Panc1 (cell line): Measurements from ENCODE around the gene TAF6L. TPM values are rescaled to one million over a fixed set of nuclear protein-coding genes. Genes with fewer than 3 reads are reported as not detected.

Experiments
- ATAC-seq: fragments of 200-7000 bp; cut with Tn5 transposase; 2 replicates; pipeline ENCODE4 v1.9.1; 2020; ENCODE audit warnings: mild to moderate bottlenecking, moderate library complexity
- BruUV-seq: library from RNA; stranded (reverse); fragments of 400-500 nt; replicated peaks from 2 replicates; lab custom pipeline; 2021; lab: Mats Ljungman, UMichigan
- CTCF ChIA-PET: fragments of 300-600 bp; sonication (Branson Sonifier 250); formaldehyde crosslinking; loops from one replicate; lab custom pipeline; 2022; ENCODE audit warnings: antibody characterized with exemption; lab: Charles Lee
- POLR2A ChIA-PET: fragments of 300-600 bp; sonication (Branson Sonifier 250); formaldehyde crosslinking; loops from one replicate; lab custom pipeline; 2022; ENCODE audit warnings: antibody characterized with exemption; lab: Charles Lee
- DNase-seq: peaks from one replicate; pipeline ENCODE4 v3.0.0-alpha.2; 2010; ENCODE audit warnings: low read depth, low spot score
- H3K27ac ChIP-seq: 2 replicates; pipeline ENCODE4 v1.5.1; 2011; ENCODE audit warnings: mild to moderate bottlenecking, low read length, inconsistent platforms
- H3K27me3 ChIP-seq: fragments of 200-500 bp; sonication (Bioruptor generic); 2 replicates; pipeline ENCODE4 v1.6.0; 2014; ENCODE audit warnings: low read length, inconsistent platforms; ENCODE audit not compliant: control insufficient read depth, insufficient read depth
- H3K36me3 ChIP-seq: fragments of 200-500 bp; sonication (Bioruptor generic); 2 replicates; pipeline ENCODE4 v1.5.1; 2014; ENCODE audit warnings: inconsistent platforms, mild to moderate bottlenecking, low read length, moderate library complexity; ENCODE audit not compliant: control insufficient read depth, insufficient read depth
- H3K4me1 ChIP-seq: 2 replicates; pipeline ENCODE4 v1.5.1; 2011; ENCODE audit warnings: inconsistent platforms, mild to moderate bottlenecking, low read length, moderate library complexity; ENCODE audit not compliant: control insufficient read depth, insufficient read depth
- H3K4me3 ChIP-seq, 2 experiments: 2 replicates each; pipeline ENCODE4 v1.5.1; 2011 to 2012; ENCODE audit warnings: low read depth in 2 of 2, low read length in 2 of 2, mild to moderate bottlenecking in 2 of 2, inconsistent platforms in 1 of 2, moderate library complexity in 1 of 2
- H3K9me3 ChIP-seq: fragments of 200-500 bp; sonication (Bioruptor generic); 2 replicates; pipeline ENCODE4 v1.5.1; 2014; ENCODE audit warnings: low read depth, mild to moderate bottlenecking, inconsistent platforms, low read length, moderate library complexity; ENCODE audit not compliant: control insufficient read depth, insufficient read depth
- POLR2AphosphoS5 ChIP-seq: IDR thresholded peaks from 2 replicates; pipeline ENCODE4 v1.6.1; 2012; ENCODE audit warnings: mild to moderate bottlenecking, low read depth, low read length, moderate library complexity
- SIN3A ChIP-seq: IDR thresholded peaks from 2 replicates; pipeline ENCODE4 v1.6.1; 2012; ENCODE audit warnings: low read depth, mild to moderate bottlenecking, low read length, moderate library complexity, borderline replicate concordance; ENCODE audit not compliant: insufficient read depth
- TCF7L2 ChIP-seq: IDR thresholded peaks from 2 replicates; pipeline ENCODE4 v1.6.1; 2011; ENCODE audit warnings: mild to moderate bottlenecking, low read depth, low read length, inconsistent platforms
- in situ Hi-C: cut with HindIII; loops from 2 replicates; pipeline ENCODE4 v1.10.0; 2016; ENCODE audit warnings: low sequenced_read_pairs, low pct_unique_long_range_greater_than_20kb
- intact Hi-C: fragments of 100-400 bp; cut with micrococcal nuclease; formaldehyde crosslinking; loops from one replicate; pipeline ENCODE4 v1.10.0; 2022; ENCODE audit not compliant: unreplicated experiment
- total RNA-seq: library from RNA; stranded (reverse); gene quantifications from one replicate; pipeline ENCODE4 v1.2.1, GENCODE V29; 2021; ENCODE audit not compliant: unreplicated experiment
- TF ChIP-seq, protein P1 (sequence below): fragments of 450-650 bp; IDR thresholded peaks from 2 replicates; pipeline ENCODE4 v1.5.1; 2017; ENCODE audit warnings: mild to moderate bottlenecking
- TF ChIP-seq, protein P2 (sequence below), 2 experiments: IDR thresholded peaks; 2 replicates each; pipeline ENCODE4 v1.6.1; 2011 to 2012; ENCODE audit warnings: low read depth in 2 of 2, control low read depth in 1 of 2, low read length in 1 of 2, mild to moderate bottlenecking in 1 of 2, moderate library complexity in 1 of 2; ENCODE audit not compliant: insufficient read depth in 1 of 2

TAF6L gene
- total RNA-seq, 1 experiment from 2014 or later = 32.6 TPM

DNA sequence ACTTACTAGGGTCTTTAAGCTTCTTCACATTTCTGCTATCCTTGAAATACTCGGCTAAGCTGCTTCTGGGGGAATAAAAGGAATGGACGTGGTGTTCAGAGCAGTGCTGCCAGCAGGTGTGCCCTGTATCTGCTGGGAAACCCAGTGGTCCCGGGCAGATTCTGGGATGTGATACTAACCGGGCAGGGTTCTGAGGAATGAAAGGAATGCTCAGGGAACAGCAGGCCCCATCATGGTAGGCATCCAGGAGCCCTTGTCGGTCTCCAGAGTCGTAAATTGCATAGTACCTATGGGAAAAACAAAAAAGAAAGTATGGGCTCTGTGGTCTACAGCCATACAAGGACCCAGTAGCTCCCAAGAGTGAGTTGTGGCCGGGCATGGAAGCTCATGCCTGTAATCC is 25.1 kb downstream of the TAF6L start:
- Histone ChIP-seq H3K9me3 (no peaks in the 10 kb centered on the region), H3K36me3 (peaks cover 12% of the 10 kb centered on the region), H3K27me3 (no peaks in the 10 kb centered on the region), H3K4me3 (no peak overlapping the region), H3K27ac (no peak overlapping the region), H3K4me1 (peaks cover 6% of the 10 kb centered on the region; the same call in 1 of the 2 replicates)
- in situ Hi-C loops (no loop called here), intact Hi-C loops (no loop called here)
- POLR2A ChIA-PET = interaction anchor here (0.7 kb wide), 1 partner anchor 10 kb away, joined by 3 read pairs; no protein-coding TSS in a partner anchor
- ATAC-seq (no peak), DNase-seq (no peak)
- CTCF ChIA-PET = no interaction called here
- TF ChIP-seq, protein P1, sequence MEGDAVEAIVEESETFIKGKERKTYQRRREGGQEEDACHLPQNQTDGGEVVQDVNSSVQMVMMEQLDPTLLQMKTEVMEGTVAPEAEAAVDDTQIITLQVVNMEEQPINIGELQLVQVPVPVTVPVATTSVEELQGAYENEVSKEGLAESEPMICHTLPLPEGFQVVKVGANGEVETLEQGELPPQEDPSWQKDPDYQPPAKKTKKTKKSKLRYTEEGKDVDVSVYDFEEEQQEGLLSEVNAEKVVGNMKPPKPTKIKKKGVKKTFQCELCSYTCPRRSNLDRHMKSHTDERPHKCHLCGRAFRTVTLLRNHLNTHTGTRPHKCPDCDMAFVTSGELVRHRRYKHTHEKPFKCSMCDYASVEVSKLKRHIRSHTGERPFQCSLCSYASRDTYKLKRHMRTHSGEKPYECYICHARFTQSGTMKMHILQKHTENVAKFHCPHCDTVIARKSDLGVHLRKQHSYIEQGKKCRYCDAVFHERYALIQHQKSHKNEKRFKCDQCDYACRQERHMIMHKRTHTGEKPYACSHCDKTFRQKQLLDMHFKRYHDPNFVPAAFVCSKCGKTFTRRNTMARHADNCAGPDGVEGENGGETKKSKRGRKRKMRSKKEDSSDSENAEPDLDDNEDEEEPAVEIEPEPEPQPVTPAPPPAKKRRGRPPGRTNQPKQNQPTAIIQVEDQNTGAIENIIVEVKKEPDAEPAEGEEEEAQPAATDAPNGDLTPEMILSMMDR = no peak
- TF ChIP-seq POLR2AphosphoS5 (no peak), TCF7L2 (no peak), SIN3A (no peak)
- TF ChIP-seq, protein P2, sequence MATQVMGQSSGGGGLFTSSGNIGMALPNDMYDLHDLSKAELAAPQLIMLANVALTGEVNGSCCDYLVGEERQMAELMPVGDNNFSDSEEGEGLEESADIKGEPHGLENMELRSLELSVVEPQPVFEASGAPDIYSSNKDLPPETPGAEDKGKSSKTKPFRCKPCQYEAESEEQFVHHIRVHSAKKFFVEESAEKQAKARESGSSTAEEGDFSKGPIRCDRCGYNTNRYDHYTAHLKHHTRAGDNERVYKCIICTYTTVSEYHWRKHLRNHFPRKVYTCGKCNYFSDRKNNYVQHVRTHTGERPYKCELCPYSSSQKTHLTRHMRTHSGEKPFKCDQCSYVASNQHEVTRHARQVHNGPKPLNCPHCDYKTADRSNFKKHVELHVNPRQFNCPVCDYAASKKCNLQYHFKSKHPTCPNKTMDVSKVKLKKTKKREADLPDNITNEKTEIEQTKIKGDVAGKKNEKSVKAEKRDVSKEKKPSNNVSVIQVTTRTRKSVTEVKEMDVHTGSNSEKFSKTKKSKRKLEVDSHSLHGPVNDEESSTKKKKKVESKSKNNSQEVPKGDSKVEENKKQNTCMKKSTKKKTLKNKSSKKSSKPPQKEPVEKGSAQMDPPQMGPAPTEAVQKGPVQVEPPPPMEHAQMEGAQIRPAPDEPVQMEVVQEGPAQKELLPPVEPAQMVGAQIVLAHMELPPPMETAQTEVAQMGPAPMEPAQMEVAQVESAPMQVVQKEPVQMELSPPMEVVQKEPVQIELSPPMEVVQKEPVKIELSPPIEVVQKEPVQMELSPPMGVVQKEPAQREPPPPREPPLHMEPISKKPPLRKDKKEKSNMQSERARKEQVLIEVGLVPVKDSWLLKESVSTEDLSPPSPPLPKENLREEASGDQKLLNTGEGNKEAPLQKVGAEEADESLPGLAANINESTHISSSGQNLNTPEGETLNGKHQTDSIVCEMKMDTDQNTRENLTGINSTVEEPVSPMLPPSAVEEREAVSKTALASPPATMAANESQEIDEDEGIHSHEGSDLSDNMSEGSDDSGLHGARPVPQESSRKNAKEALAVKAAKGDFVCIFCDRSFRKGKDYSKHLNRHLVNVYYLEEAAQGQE (IDR thresholded peaks at IDR 0.05; ENCODE audit: insufficient read depth in 1 of 2, low read depth in 2 of 2, low read length in 1 of 2) = no peak
- BruUV-seq = no TSS peak

DNA sequence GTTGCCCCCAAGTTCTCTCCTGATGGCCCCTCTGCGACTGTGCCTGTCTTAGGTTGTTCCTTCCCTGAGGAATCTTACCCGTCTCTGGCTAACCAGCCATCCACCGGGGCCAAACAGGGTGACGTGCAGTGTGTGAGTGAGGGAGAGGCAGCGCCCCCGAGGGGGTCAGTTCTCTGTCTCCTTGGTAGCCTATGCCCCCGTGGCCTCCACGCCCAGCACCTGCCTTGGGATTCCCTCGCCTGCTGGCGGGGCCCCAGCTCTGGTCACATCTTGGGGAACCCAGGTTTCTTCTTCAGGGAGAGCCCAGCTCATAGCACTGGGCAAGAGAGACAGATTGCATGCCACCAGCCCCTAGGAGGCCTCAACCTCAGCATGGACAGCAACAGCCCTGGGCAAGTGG is 28.3 kb downstream of the TAF6L start:
- TF ChIP-seq, protein P2 (IDR thresholded peaks at IDR 0.05; ENCODE audit: insufficient read depth in 1 of 2, low read depth in 2 of 2, low read length in 1 of 2) = no peak
- no peak for TF ChIP-seq POLR2AphosphoS5
- no peak for TF ChIP-seq TCF7L2
- ChIA-PET POLR2A (no interaction called here), CTCF (interaction anchor here (0.6 kb wide), 1 partner anchor 460 kb away, joined by 3 read pairs; no protein-coding TSS in a partner anchor)
- Histone ChIP-seq H3K36me3 (peaks cover 24% of the 10 kb centered on the region), H3K27ac (no peak overlapping the region), H3K4me1 (peaks cover 5% of the 10 kb centered on the region), H3K9me3 (no peaks in the 10 kb centered on the region), H3K4me3 (no peak overlapping the region), H3K27me3 (no peaks in the 10 kb centered on the region)
- BruUV-seq = no TSS peak
- in situ Hi-C loops (no loop called here), intact Hi-C loops (no loop called here)
- DNase-seq = no peak
- ATAC-seq = no peak
